Fibroblast of pulmonary artery (primary cell): Measurements from ENCODE around the gene P3H3.
"Not testable (repeated sequence)": the region's sequence is repeated elsewhere in the genome, so short reads cannot be mapped to it uniquely, and the experiment has no call there.

Experiments
- DNase-seq: peaks from one replicate; pipeline ENCODE4 v3.0.0-alpha.2; 2010; ENCODE audit warnings: low read depth
- H3K4me3 ChIP-seq: replicated peaks from 2 replicates; pipeline ENCODE4 v1.5.1; 2011; ENCODE audit warnings: low read depth, mild to moderate bottlenecking, control low read depth, low read length, moderate library complexity
- TF ChIP-seq, protein P1 (sequence below): IDR thresholded peaks from 2 replicates; pipeline ENCODE4 v1.5.1; 2011; ENCODE audit warnings: mild to moderate bottlenecking, control low read depth, low read length, inconsistent platforms; ENCODE audit errors: missing control alignments

P3H3 gene

DNA sequence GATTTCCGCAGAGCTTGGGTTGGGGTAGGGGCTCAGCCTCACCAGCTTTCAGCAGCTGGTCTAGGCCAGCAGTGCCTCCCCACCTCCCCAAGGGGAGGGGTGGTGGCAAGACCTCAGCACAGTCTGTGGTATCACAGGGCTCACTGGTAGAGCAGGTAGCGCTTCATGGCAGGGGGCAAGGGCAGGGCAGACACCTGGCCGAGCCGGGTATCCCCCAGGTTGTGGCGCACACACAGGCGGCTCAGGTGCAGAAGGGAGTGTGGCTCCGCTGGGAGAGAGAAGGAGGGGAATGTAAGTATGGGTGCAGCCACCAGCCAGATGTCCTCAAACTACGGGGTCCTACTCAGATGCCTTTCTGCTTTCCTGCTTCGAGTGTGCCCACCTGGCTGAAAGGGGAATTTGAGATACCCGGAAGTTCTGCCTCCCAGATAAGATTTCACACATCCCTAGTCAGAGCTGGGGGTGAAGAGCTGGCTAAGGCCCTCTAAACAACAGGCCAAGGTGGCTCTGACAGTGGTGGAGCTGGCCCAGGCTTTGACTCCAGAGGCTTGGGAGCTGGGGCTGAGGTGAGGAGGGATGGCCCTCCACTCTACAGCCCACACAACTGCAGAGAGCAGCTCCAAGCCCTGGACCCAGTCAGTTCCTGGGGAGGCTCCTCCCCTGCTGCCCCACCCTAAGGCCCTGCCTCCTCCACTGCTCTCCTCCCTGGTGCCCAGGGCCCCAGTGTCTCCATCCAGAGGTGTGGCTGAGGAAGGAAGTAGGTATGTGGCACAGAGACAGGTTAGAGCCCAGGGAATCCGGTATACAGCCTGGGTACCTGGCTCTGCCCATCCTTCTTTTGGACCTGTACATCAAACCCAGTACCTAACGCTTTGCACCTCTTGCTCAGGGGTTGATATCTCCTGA lies 43.1 kb downstream of the P3H3 start:
- no peak for DNase-seq
- TF ChIP-seq, protein P1, sequence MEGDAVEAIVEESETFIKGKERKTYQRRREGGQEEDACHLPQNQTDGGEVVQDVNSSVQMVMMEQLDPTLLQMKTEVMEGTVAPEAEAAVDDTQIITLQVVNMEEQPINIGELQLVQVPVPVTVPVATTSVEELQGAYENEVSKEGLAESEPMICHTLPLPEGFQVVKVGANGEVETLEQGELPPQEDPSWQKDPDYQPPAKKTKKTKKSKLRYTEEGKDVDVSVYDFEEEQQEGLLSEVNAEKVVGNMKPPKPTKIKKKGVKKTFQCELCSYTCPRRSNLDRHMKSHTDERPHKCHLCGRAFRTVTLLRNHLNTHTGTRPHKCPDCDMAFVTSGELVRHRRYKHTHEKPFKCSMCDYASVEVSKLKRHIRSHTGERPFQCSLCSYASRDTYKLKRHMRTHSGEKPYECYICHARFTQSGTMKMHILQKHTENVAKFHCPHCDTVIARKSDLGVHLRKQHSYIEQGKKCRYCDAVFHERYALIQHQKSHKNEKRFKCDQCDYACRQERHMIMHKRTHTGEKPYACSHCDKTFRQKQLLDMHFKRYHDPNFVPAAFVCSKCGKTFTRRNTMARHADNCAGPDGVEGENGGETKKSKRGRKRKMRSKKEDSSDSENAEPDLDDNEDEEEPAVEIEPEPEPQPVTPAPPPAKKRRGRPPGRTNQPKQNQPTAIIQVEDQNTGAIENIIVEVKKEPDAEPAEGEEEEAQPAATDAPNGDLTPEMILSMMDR = no peak
- peak overlapping the region; percentile 83 for H3K4me3 ChIP-seq

GRCh38 chr12:6872073-6873048 lies 44.2 kb downstream of the P3H3 start:
- peak; percentile 70 for DNase-seq
- H3K4me3 ChIP-seq = peak overlapping the region; percentile 83
- TF ChIP-seq, protein P1 = peak; percentile 91

DNA sequence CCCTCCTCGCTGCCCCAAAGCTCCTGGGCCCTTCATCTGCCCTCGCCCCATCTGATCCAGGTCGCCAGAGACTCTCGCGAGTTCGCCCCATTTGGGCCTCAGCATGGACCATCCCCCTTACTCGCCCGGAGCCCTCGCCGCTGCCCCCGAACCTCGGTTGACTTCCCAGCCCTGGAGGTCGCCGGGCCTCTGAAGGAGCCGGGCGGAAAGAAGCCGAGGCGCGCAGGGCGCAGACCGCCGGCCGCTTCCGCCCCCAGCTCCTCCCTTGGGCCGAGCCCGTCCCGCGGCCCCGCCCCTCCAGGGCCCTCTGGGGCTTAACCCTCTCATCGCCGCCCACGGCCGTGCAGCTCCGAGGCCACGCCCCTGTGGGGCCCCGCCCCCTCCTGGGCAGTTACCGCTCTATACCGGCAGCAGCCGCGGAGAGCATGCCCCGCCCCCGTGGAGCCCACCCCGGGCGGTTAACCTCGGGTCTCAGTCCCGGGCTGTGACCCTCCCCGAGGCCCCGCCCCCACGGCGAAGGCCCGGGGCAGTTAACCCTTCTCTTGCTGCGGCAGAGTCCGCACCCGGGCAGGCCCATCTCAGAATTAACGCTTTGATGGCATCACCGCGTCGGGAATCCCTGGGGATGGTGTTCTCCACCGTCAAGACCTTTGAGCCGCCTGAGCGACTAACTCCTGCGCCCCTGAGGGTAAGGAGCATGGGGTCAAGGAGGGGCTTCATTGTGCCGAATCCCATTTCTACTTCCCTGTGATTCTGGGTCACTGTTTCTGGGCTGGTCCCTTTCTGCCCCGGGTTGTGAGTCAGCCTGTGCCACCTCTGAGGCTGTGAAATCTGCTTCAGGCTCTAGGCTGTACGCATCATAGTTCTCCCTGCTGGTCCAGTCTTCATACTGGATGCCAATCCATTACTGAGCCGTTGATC lies 45.1 kb downstream of the P3H3 start, which contains the start of gene SPSB2:
Gene SPSB2 (minus strand): TSS at position 210 of the 921 bp plus-strand sequence. CDS start 402 bp downstream, outside the sequence.
- TF ChIP-seq, protein P1 = no peak
- peak within 1 kb of the TSS; percentile 83 for H3K4me3 ChIP-seq
- DNase-seq = peak; percentile 96

DNA sequence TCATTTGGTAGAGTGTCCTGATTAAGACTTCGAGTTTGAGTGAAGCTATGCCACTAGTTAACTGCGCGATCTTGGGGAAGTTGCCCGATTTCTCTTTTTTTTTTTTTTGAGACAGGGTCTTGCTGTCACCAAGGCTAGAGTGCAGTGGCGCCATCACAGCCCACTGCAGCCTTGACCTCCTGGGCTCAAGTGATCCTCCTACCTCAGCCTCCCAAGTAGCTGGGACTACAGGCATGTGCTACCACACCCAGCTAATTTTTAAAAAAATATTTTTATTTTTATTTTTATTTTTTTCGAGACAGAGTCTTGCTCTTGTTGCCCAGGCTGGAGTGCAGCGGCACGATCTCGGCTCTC lies 45.8 kb downstream of the P3H3 start:
- peak overlapping the region; percentile 83 for H3K4me3 ChIP-seq
- not testable (repeated sequence) for DNase-seq

GRCh38 chr12:6879824-6880223 lies 51.6 kb downstream of the P3H3 start:
- not testable (repeated sequence) for H3K4me3 ChIP-seq, DNase-seq

DNA sequence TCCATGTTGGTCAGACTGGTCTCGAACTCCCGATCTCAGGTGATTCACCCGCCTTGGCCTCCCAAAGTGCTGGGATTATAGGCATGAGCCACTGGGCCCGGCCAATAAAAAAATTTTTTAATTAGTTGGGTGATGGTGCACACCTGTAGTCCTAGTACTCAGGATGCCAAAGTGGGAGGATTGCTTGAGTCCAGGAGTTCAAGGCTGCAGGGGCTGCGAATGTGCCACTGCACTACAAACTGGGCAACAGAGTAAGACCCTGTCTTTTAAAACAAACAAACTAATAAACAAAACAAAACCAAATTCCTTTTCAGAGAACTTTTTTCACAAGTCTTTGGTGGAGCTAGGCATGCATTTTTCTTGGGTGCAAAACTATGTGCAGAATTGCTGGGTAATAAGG lies 55.0 kb downstream of the P3H3 start:
- no peak for DNase-seq
- no peak overlapping the region for H3K4me3 ChIP-seq
- TF ChIP-seq, protein P1 = no peak

DNA sequence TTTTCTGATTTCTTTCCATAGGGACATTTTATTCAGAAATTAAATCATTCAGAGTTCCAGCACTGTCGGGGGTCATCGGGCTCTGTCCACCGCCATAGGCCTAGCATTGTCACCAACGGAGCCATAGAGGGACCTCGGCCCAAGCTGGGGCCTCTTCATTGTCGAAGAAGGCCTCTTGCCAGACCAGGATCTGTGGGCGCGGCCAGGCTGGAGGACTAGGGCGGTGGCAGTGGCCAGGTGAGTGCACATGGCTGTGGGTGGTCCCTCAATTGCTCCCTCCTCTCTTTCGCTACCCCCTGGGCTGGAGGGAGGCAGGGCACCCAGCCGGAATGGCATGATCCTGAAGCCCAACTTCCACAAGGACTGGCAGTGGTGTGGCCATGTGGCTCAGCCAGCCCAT lies 55.5 kb downstream of the P3H3 start:
- TF ChIP-seq, protein P1 = no peak
- no peak for DNase-seq
- H3K4me3 ChIP-seq = no peak overlapping the region
